H1 (cell line): ENCODE results near the gene ROR1. TPM values are rescaled to one million over a fixed set of nuclear protein-coding genes. Genes with fewer than 3 reads are reported as not detected.

Source experiments
- CTCF ChIA-PET: fragments of 300-600 bp; sonication (Branson Sonifier 250); formaldehyde crosslinking; loops from one replicate; lab custom pipeline; 2021; ENCODE audit not compliant: partially characterized antibody; lab: Charles Lee
- POLR2A ChIA-PET: fragments of 300-600 bp; sonication (Branson Sonifier 250); formaldehyde crosslinking; loops from one replicate; lab custom pipeline; 2021; ENCODE audit warnings: inconsistent platforms; ENCODE audit not compliant: partially characterized antibody; lab: Charles Lee
- DNase-seq, 2 experiments: peaks; one replicate each; pipeline versions ENCODE4 v3.0.0 to v3.0.0-alpha.2; 2010 to 2022; ENCODE audit warnings: low spot score in 2 of 2, low read depth in 1 of 2, mixed read lengths in 1 of 2
- FAIRE-seq: peaks from 2 replicates; lab custom pipeline; 2011; peaks lifted over from hg19 to GRCh38; lab: Jason Lieb, UNC
- H2AFZ ChIP-seq: 2 replicates; pipeline ENCODE4 v1.8.1; 2012; ENCODE audit warnings: low read length, inconsistent platforms
- H2AK5ac ChIP-seq: 2 replicates; pipeline ENCODE4 v1.6.1; 2013; ENCODE audit warnings: low read depth, low read length
- H2BK120ac ChIP-seq: replicated peaks from 2 replicates; pipeline ENCODE3; 2013; ENCODE audit warnings: low read depth, low read length, inconsistent platforms
- H2BK12ac ChIP-seq: 2 replicates; pipeline ENCODE4 v1.6.1; 2013; ENCODE audit warnings: low read depth, low read length
- H2BK15ac ChIP-seq: 2 replicates; pipeline ENCODE4 v1.6.1; 2013; ENCODE audit warnings: low read length
- H2BK20ac ChIP-seq: 2 replicates; pipeline ENCODE4 v1.6.1; 2013; ENCODE audit warnings: low read length
- H2BK5ac ChIP-seq: 2 replicates; pipeline ENCODE4 v1.6.1; 2013; ENCODE audit warnings: low read depth, low read length
- H3K14ac ChIP-seq: 2 replicates; pipeline ENCODE4 v1.6.1; 2013; ENCODE audit warnings: inconsistent platforms; ENCODE audit not compliant: insufficient read length
- H3K18ac ChIP-seq: 2 replicates; pipeline ENCODE4 v1.6.1; 2013; ENCODE audit warnings: low read length; ENCODE audit errors: extremely low read depth
- H3K23ac ChIP-seq: 2 replicates; pipeline ENCODE4 v1.6.1; 2013; ENCODE audit warnings: inconsistent platforms; ENCODE audit not compliant: insufficient read length
- H3K23me2 ChIP-seq: 2 replicates; pipeline ENCODE4 v1.6.1; 2013; ENCODE audit warnings: low read depth, low read length
- H3K27ac ChIP-seq: 2 replicates; pipeline ENCODE4 v1.6.1; 2011; ENCODE audit warnings: low read depth, low read length, inconsistent platforms
- H3K27me3 ChIP-seq, 4 experiments: replicated peaks in 1 of 4; 1 replicate in 1 of 4; 2 replicates in 3 of 4; pipeline versions ENCODE4 v1.6.1 to v1.8.1; 2011 to 2013; ENCODE audit warnings: low read length in 3 of 4, mild to moderate bottlenecking in 3 of 4, inconsistent platforms in 2 of 4, mixed read lengths in 2 of 4, moderate library complexity in 1 of 4; ENCODE audit not compliant: control insufficient read depth in 3 of 4, insufficient read depth in 3 of 4; ENCODE audit errors: extremely low read depth in 1 of 4
- H3K36me3 ChIP-seq, 4 experiments: 2 replicates each; pipeline versions ENCODE4 v1.6.1 to v1.8.1; 2011 to 2013; ENCODE audit warnings: mild to moderate bottlenecking in 4 of 4, low read length in 3 of 4, moderate library complexity in 2 of 4, control low read depth in 1 of 4, inconsistent platforms in 1 of 4; ENCODE audit not compliant: insufficient read depth in 4 of 4, control insufficient read depth in 2 of 4
- H3K4ac ChIP-seq: replicated peaks from 2 replicates; pipeline ENCODE3; 2013; ENCODE audit warnings: low read length, low read depth, mixed read lengths, inconsistent platforms; ENCODE audit not compliant: insufficient read length
- H3K4me1 ChIP-seq, 4 experiments: replicated peaks in 1 of 4; 1 replicate in 1 of 4; 2 replicates in 3 of 4; pipeline versions ENCODE4 v1.6.1 to v1.8.1; 2011 to 2013; ENCODE audit warnings: low read length in 3 of 4, inconsistent platforms in 2 of 4, mixed read lengths in 1 of 4; ENCODE audit not compliant: insufficient read depth in 4 of 4, control insufficient read depth in 3 of 4
- H3K4me2 ChIP-seq, 2 experiments: 2 replicates each; pipeline versions ENCODE4 v1.6.1 to v1.8.1; 2011 to 2013; ENCODE audit warnings: low read depth in 2 of 2, low read length in 2 of 2, control low read depth in 1 of 2, inconsistent platforms in 1 of 2, mild to moderate bottlenecking in 1 of 2; ENCODE audit not compliant: insufficient read depth in 1 of 2
- H3K4me3 ChIP-seq, 4 experiments: fragments of 200-600, 300-600 bp in 1 of 4; sonication (generic), shearing (Covaris generic), sonication (Bioruptor Twin) in 1 of 4; 2 replicates each; pipeline versions ENCODE4 v1.5.1 to v1.8.1; 2011 to 2016; ENCODE audit warnings: low read length in 4 of 4, low read depth in 3 of 4, control low read depth in 2 of 4, inconsistent platforms in 2 of 4, mild to moderate bottlenecking in 2 of 4, mixed read lengths in 1 of 4, moderate library complexity in 1 of 4; ENCODE audit not compliant: insufficient read depth in 2 of 4; ENCODE audit errors: extremely low read depth in 1 of 4
- H3K56ac ChIP-seq: replicated peaks from 2 replicates; pipeline ENCODE3; 2013; ENCODE audit warnings: low read depth, mild to moderate bottlenecking, mixed read lengths, low read length, inconsistent platforms; ENCODE audit not compliant: insufficient read length
- H3K79me1 ChIP-seq: 2 replicates; pipeline ENCODE4 v1.6.1; 2013; ENCODE audit warnings: low read depth, low read length, control low read depth
- H3K79me2 ChIP-seq, 2 experiments: 2 replicates each; pipeline versions ENCODE4 v1.6.1 to v1.8.1; 2012 to 2013; ENCODE audit warnings: low read length in 2 of 2, mild to moderate bottlenecking in 2 of 2, inconsistent platforms in 1 of 2; ENCODE audit not compliant: insufficient read depth in 2 of 2, control insufficient read depth in 1 of 2
- H3K9ac ChIP-seq, 4 experiments: replicated peaks in 1 of 4; 1 replicate in 1 of 4; 2 replicates in 3 of 4; pipeline versions ENCODE4 v1.6.1 to v1.8.1; 2011 to 2013; ENCODE audit warnings: low read depth in 3 of 4, low read length in 3 of 4, control low read depth in 2 of 4, mild to moderate bottlenecking in 2 of 4, moderate library complexity in 2 of 4, inconsistent platforms in 1 of 4; ENCODE audit errors: extremely low read depth in 1 of 4
- H3K9me3 ChIP-seq, 2 experiments: 2 replicates each; pipeline versions ENCODE4 v1.6.1 to v1.8.1; 2012 to 2013; ENCODE audit warnings: mild to moderate bottlenecking in 2 of 2, moderate library complexity in 2 of 2, control low read depth in 1 of 2, inconsistent platforms in 1 of 2, low read depth in 1 of 2, low read length in 1 of 2, mixed read lengths in 1 of 2; ENCODE audit not compliant: insufficient read depth in 2 of 2
- H4K20me1 ChIP-seq, 2 experiments: replicated peaks in 1 of 2; 2 replicates each; pipeline versions ENCODE3 to v1.8.1; 2011 to 2013; ENCODE audit warnings: inconsistent platforms in 2 of 2, low read length in 2 of 2, mild to moderate bottlenecking in 1 of 2; ENCODE audit not compliant: insufficient read depth in 2 of 2, control insufficient read depth in 1 of 2
- H4K5ac ChIP-seq: 2 replicates; pipeline ENCODE4 v1.6.1; 2013; ENCODE audit warnings: low read length, low read depth, mixed read lengths, inconsistent platforms; ENCODE audit not compliant: insufficient read length
- H4K8ac ChIP-seq: 2 replicates; pipeline ENCODE4 v1.8.0; 2013; ENCODE audit warnings: mild to moderate bottlenecking, moderate library complexity, low read length, inconsistent platforms; ENCODE audit not compliant: insufficient read depth; ENCODE audit errors: extremely low read depth
- H4K91ac ChIP-seq: replicated peaks from 2 replicates; pipeline ENCODE3; 2013; ENCODE audit warnings: low read length, mixed read lengths, inconsistent platforms; ENCODE audit not compliant: insufficient read length
- EP300 ChIP-seq, 2 experiments: IDR thresholded peaks; 1 replicate in 1 of 2; 2 replicates in 1 of 2; pipeline ENCODE4 v1.6.1; 2011 to 2012; ENCODE audit warnings: low read depth in 2 of 2, low read length in 2 of 2, mild to moderate bottlenecking in 2 of 2, borderline replicate concordance in 1 of 2, inconsistent platforms in 1 of 2, moderate library complexity in 1 of 2
- JUND ChIP-seq: IDR thresholded peaks from 2 replicates; pipeline ENCODE4 v1.6.1; 2011; ENCODE audit warnings: mild to moderate bottlenecking, improper control_type of control experiment, low read length
- RXRA ChIP-seq: IDR thresholded peaks from 2 replicates; pipeline ENCODE4 v1.6.1; 2011; ENCODE audit warnings: low read depth, mild to moderate bottlenecking, low read length, moderate library complexity; ENCODE audit not compliant: insufficient read depth
- SIN3A ChIP-seq, 2 experiments: IDR thresholded peaks in 1 of 2; conservative IDR thresholded peaks in 1 of 2; 2 replicates each; pipeline ENCODE4 v1.6.1; 2011 to 2012; ENCODE audit warnings: low read length in 2 of 2, improper control_type of control experiment in 1 of 2, low read depth in 1 of 2, mild to moderate bottlenecking in 1 of 2
- WGBS, 2 experiments: shearing (Covaris generic) in 1 of 2; methylation state at CpG; one replicate each; pipeline versions ENCODE4 v1.1.6 to v1.1.7; 2013 to 2015; ENCODE audit warnings: low lambda C conversion rate in 2 of 2, mixed read lengths in 2 of 2, inconsistent platforms in 1 of 2, low coverage in 1 of 2, missing lambda C conversion rate in 1 of 2; ENCODE audit not compliant: insufficient replicate concordance in 2 of 2, insufficient coverage in 1 of 2, insufficient read length in 1 of 2; ENCODE audit errors: extremely low coverage in 1 of 2, missing lambda C conversion rate in 1 of 2; 5-methylcytosine and 5-hydroxymethylcytosine counted together
- long read RNA-seq, 2 experiments: library from RNA in 1 of 2; library from capped mRNA in 1 of 2; stranded (forward); transcript quantifications; one replicate each; pipeline ENCODE4 v2.0.0, GENCODE V29; 2021; ENCODE audit warnings: inconsistent platforms in 1 of 2
- polyA minus RNA-seq, 3 experiments: library from RNA; depleted of rRNA, polyadenylated mRNA; stranded (reverse); fragments of >200 nt; gene quantifications; 1 replicate in 2 of 3; 2 replicates in 1 of 3; pipeline ENCODE4 v1.2.3, GENCODE V29; 2011
- polyA plus RNA-seq, 7 experiments: library from polyadenylated mRNA; depleted of rRNA in 3 of 7; stranded (reverse) in 5 of 7; unstranded in 2 of 7; fragments of >200 nt in 5 of 7; fragments of 200-250 nt in 2 of 7; gene quantifications; 1 replicate in 5 of 7; 2 replicates in 1 of 7; 4 replicates in 1 of 7; pipeline versions ENCODE4 v1.2.1 to v1.2.3, GENCODE V29; 2011 to 2013; ENCODE audit warnings: missing spikeins in 2 of 7, mixed read lengths in 2 of 7
- total RNA-seq: library from RNA; stranded (reverse); fragmentation: NEBNext Ultra II Directional; extraction: Animal tissue kit (Norgen Biotek cat#: 25700); gene quantifications from 2 replicates; pipeline ENCODE4 v1.2.1, GENCODE V29; 2021
- TF ChIP-seq, protein P1 (sequence below): IDR thresholded peaks from 2 replicates; pipeline ENCODE4 v1.6.1; 2012; ENCODE audit warnings: inconsistent platforms

Gene ROR1
- total RNA-seq (70.3 and 73.6 TPM in 2 replicates), polyA plus RNA-seq (2011; rRNA removed) (27.5 and 33.6 TPM in 2 replicates), polyA minus RNA-seq (2011; rRNA and poly(A)+ RNA removed) (186 and 264 TPM in 2 replicates)
- 31.7 TPM for polyA plus RNA-seq (2011; cell fraction: cytosol; rRNA removed)
- 72.5 TPM for polyA plus RNA-seq (2011; cell fraction: nucleus; rRNA removed)
- polyA plus RNA-seq (2012, experiment 1 of 2): 31.8 to 40.7 TPM (median 40.1 TPM) in 4 replicates
- polyA plus RNA-seq (2012, experiment 2 of 2): 4.2 TPM
- 68.4 TPM for polyA plus RNA-seq (2013, experiment 1 of 2)
- polyA plus RNA-seq (2013, experiment 2 of 2): 76.5 TPM
- polyA minus RNA-seq (2011; cell fraction: cytosol; rRNA and poly(A)+ RNA removed): 54.3 TPM
- polyA minus RNA-seq (2011; cell fraction: nucleus; rRNA and poly(A)+ RNA removed): 152 TPM
- long read RNA-seq, experiment 1, full-length matches to known transcripts: 13 of 74 reads
- long read RNA-seq, experiment 1, partial matches to known transcripts: 50 of 74 reads
- long read RNA-seq, experiment 1, other reads (novel, unspliced or antisense): 11 of 74 reads
- long read RNA-seq, experiment 2, full-length matches to known transcripts: 1 of 7 reads
- long read RNA-seq, experiment 2, partial matches to known transcripts: 4 of 7 reads
- long read RNA-seq, experiment 2, other reads (novel, unspliced or antisense): 2 of 7 reads

DNA sequence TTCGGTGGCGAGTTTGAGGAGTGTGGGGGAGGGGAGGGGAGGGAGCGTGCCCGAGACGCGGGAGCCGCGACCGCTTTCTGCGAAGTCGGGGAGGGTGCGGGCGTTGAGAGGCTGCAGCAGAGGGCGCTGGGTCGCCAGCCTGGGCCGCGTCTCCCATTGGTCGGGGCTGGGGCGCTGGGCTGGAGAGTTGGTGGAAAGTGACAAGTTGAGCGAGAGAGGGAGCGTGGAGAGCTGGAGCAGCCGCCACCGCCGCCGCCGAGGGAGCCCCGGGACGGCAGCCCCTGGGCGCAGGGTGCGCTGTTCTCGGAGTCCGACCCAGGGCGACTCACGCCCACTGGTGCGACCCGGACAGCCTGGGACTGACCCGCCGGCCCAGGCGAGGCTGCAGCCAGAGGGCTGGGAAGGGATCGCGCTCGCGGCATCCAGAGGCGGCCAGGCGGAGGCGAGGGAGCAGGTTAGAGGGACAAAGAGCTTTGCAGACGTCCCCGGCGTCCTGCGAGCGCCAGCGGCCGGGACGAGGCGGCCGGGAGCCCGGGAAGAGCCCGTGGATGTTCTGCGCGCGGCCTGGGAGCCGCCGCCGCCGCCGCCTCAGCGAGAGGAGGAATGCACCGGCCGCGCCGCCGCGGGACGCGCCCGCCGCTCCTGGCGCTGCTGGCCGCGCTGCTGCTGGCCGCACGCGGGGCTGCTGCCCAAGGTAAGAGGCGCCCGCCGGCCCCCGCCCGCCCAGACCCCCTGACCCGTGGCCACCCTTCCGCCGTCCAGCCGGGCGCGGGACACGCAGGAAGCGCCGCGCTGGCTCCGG lies at the start of gene ROR1:
Gene ROR1 (plus strand): TSS at position 203 of the 802 bp plus-strand sequence.
- Histone ChIP-seq H2BK15ac (0 out of 2 replicates have a peak within 1 kb of the TSS, but pooled peaks have one; percentile 40), H3K4me1 (peaks cover 16 to 35% (median 21%) of the 10 kb centered on the region in 4 experiments; a peak in 6 of 7 replicates), H3K23ac (no peak within 1 kb of the TSS), H2BK120ac (peak within 1 kb of the TSS; percentile 91), H2BK20ac (peak within 1 kb of the TSS; percentile 62; the same call in 1 of the 2 replicates), H3K9me3 (no peaks in the 10 kb centered on the region), H3K79me2 (peaks cover 21 to 43% of the 10 kb centered on the region in 2 experiments), H3K27me3 (no peaks in the 10 kb centered on the region), H3K4me3 (peak within 1 kb of the TSS; percentile 79 to 89 (median 82)), H3K4me2 (peak within 1 kb of the TSS; percentile 86 to 93), H4K91ac (peak within 1 kb of the TSS; percentile 98), H3K56ac (peak within 1 kb of the TSS; percentile 87), H2AK5ac (peak within 1 kb of the TSS; percentile 79; the same call in 1 of the 2 replicates), H3K18ac (peak within 1 kb of the TSS; percentile 97), H4K20me1 (peaks cover 0 to 2% of the 10 kb centered on the region in 2 experiments), H3K4ac (peak within 1 kb of the TSS; percentile 98), H3K23me2 (peaks cover 8% of the 10 kb centered on the region), H2BK12ac (peak within 1 kb of the TSS; percentile 92; the same call in 1 of the 2 replicates), H4K5ac (peak within 1 kb of the TSS; percentile 93), H2BK5ac (peak within 1 kb of the TSS; percentile 84; the same call in 1 of the 2 replicates), H2AFZ (peak within 1 kb of the TSS; percentile 24; the same call in 1 of the 2 replicates), H3K9ac (peak within 1 kb of the TSS; percentile 66 to 76 (median 70)), H3K27ac (peak within 1 kb of the TSS; percentile 68; the same call in 1 of the 2 replicates), H3K14ac (peak within 1 kb of the TSS; percentile 52), H3K36me3 (no peaks in the 10 kb centered on the region; a peak in 1 of 8 replicates), H4K8ac (peak within 1 kb of the TSS; percentile 78), H3K79me1 (no peaks in the 10 kb centered on the region)
- 2% methylated on average over 38 of the region's 99 CpGs; no CpG with 5 or more reads in 1 of the 2 experiments for WGBS, 2 experiments
- peak; percentile 60 to 91 for DNase-seq
- no peak for FAIRE-seq
- ChIA-PET POLR2A (interaction anchor here (1.0 to 3.5 kb wide), 5 partner anchors 9 to 149 kb away, joined by 3 to 13 read pairs (median 4); no protein-coding TSS in a partner anchor), CTCF (interaction anchor here (0.6 to 2.1 kb wide), 21 partner anchors 9 to 363 kb away, joined by 3 to 11 read pairs (median 3); no protein-coding TSS in a partner anchor)
- TF ChIP-seq SIN3A (conservative IDR thresholded peaks at IDR 0.05 in 1 of 2, IDR thresholded peaks at IDR 0.05 in 1 of 2; ENCODE audit: low read depth in 1 of 2, low read length in 2 of 2) (peak in 1 of 2 experiments; percentile 76; a peak in 3 of 4 replicates), JUND (no peak), EP300 (IDR thresholded peaks at IDR 0.05; ENCODE audit: borderline replicate concordance in 1 of 2, low read depth in 2 of 2, low read length in 2 of 2) (peak in 1 of 2 experiments; percentile 20; a peak in 1 of 3 replicates), RXRA (0 out of 2 replicates have a peak, but pooled peaks have one; percentile 15)
- TF ChIP-seq, protein P1, sequence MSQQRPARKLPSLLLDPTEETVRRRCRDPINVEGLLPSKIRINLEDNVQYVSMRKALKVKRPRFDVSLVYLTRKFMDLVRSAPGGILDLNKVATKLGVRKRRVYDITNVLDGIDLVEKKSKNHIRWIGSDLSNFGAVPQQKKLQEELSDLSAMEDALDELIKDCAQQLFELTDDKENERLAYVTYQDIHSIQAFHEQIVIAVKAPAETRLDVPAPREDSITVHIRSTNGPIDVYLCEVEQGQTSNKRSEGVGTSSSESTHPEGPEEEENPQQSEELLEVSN: peak; percentile 94
